Lower leg skin (tissue), 4 donors: Measurements from ENCODE around the gene NABP1. TPM values are rescaled to one million over a fixed set of nuclear protein-coding genes. Genes with fewer than 3 reads are reported as not detected.

Experiments used
- DNase-seq, 2 donors: peaks; one replicate each; pipeline ENCODE4 v3.0.0-alpha.2; 2019; ENCODE audit warnings: low spot score in 2 of 2
- H3K4me3 ChIP-seq: fragments of 200-600 bp; sonication (generic); 2 replicates; pipeline ENCODE4 v1.5.1; 2017; ENCODE audit warnings: mild to moderate bottlenecking, low read depth; ENCODE audit not compliant: poor library complexity, severe bottlenecking
- CTCF ChIP-seq, 3 donors: fragments of 450-650 bp; IDR thresholded peaks; one replicate each; pipeline ENCODE4 v1.5.1; 2016; ENCODE audit warnings: antibody characterized with exemption in 3 of 3, mild to moderate bottlenecking in 3 of 3, moderate library complexity in 2 of 3
- POLR2A ChIP-seq, 2 donors: fragments of 450-650 bp; IDR thresholded peaks; one replicate each; pipeline ENCODE4 v1.6.1; 2016 to 2017; ENCODE audit warnings: antibody characterized with exemption in 2 of 2, mild to moderate bottlenecking in 1 of 2, moderate library complexity in 1 of 2
- whole genome bisulfite sequencing, 2 donors: methylation state at CpG; one replicate each; pipeline ENCODE4 v1.1.5; 2018; 5-methylcytosine and 5-hydroxymethylcytosine counted together
- intact Hi-C: fragments of 100-400 bp; cut with DNase I; formaldehyde crosslinking; loops from one replicate; pipeline ENCODE4 v1.15.0; 2023; ENCODE audit warnings: low total_unique reads
- total RNA-seq, 4 donors: library from RNA; depleted of rRNA; stranded (reverse); fragments of >200 nt; gene quantifications; one replicate each; pipeline ENCODE4 v1.1.0, GENCODE V29; 2016

NABP1 gene
- total RNA-seq, 4 donors from 2014 or later = 6.2 to 38.0 (median 9.5) TPM

GRCh38 chr2:191701696-191702095 is 23.8 kb downstream of the NABP1 start:
- H3K4me3 ChIP-seq = no peak overlapping the region
- intact Hi-C loops = no loop called here
- TF ChIP-seq POLR2A (IDR thresholded peaks at IDR 0.05) (no peak), CTCF (IDR thresholded peaks at IDR 0.05) (no peak)
- 70 to 75% methylated on average over 2 of the region's 2 CpGs for WGBS, 2 donors
- no peak for DNase-seq

GRCh38 chr2:191703079-191703725 is 25.3 kb downstream of the NABP1 start:
- no peak for DNase-seq
- WGBS, 2 donors = 77 to 83% methylated on average over 7 of the region's 7 CpGs
- intact Hi-C loops = no loop called here
- TF ChIP-seq POLR2A (IDR thresholded peaks at IDR 0.05) (no peak), CTCF (IDR thresholded peaks at IDR 0.05) (no peak)
- no peak overlapping the region for H3K4me3 ChIP-seq

GRCh38 chr2:191705084-191705483 is 27.1 kb downstream of the NABP1 start:
- intact Hi-C loops = no loop called here
- H3K4me3 ChIP-seq = no peak overlapping the region
- 85 to 88% methylated on average over 4 of the region's 4 CpGs for WGBS, 2 donors
- TF ChIP-seq CTCF (IDR thresholded peaks at IDR 0.05) = no peak
- TF ChIP-seq POLR2A (IDR thresholded peaks at IDR 0.05) = no peak
- no peak for DNase-seq

- intact Hi-C loops = no loop called here
- DNase-seq = no peak
- no peak for TF ChIP-seq CTCF (IDR thresholded peaks at IDR 0.05)
- TF ChIP-seq POLR2A (IDR thresholded peaks at IDR 0.05) = no peak
- H3K4me3 ChIP-seq = no peak overlapping the region
- WGBS, 2 donors = 80 to 85% methylated on average over 1 of the region's 1 CpG
Observed at GRCh38 chr2:191705701-191706100, 27.8 kb downstream of the NABP1 start.

- intact Hi-C loops = no loop called here
- TF ChIP-seq POLR2A (IDR thresholded peaks at IDR 0.05) (no peak), CTCF (IDR thresholded peaks at IDR 0.05) (no peak)
Observed at GRCh38 chr2:191706791-191707190, 28.9 kb downstream of the NABP1 start.

GRCh38 chr2:191707542-191707941 is 29.6 kb downstream of the NABP1 start:
- WGBS, 2 donors = 82 to 87% methylated on average over 2 of the region's 2 CpGs
- H3K4me3 ChIP-seq = no peak overlapping the region
- no peak for TF ChIP-seq POLR2A (IDR thresholded peaks at IDR 0.05)
- TF ChIP-seq CTCF (IDR thresholded peaks at IDR 0.05) = no peak
- intact Hi-C loops = no loop called here
- DNase-seq = no peak

More at GRCh38 chr2:191706791-191707190, 28.9 kb downstream of the NABP1 start:
- H3K4me3 ChIP-seq = no peak overlapping the region
- WGBS, 2 donors = 80 to 89% methylated on average over 2 of the region's 2 CpGs
- DNase-seq = no peak
